GM12878 (cell line): Measurements from ENCODE around the gene CSHL1. TPM values are rescaled to one million over a fixed set of nuclear protein-coding genes. Genes with fewer than 3 reads are reported as not detected.

Experiments used
- CBX5 ChIP-seq: sonication (generic); IDR thresholded peaks from 2 replicates; pipeline ENCODE4 v1.6.1; 2016; ENCODE audit warnings: low read depth, moderate library complexity, mild to moderate bottlenecking, inconsistent platforms
- CHD1 ChIP-seq: IDR thresholded peaks from 2 replicates; pipeline ENCODE4 v1.6.1; 2012; ENCODE audit warnings: low read depth, low read length, improper control_type of control experiment
- CHD2 ChIP-seq: IDR thresholded peaks from 2 replicates; pipeline ENCODE4 v1.6.1; 2011; ENCODE audit warnings: low read depth, low read length, improper control_type of control experiment, borderline replicate concordance
- CREB1 ChIP-seq: IDR thresholded peaks from 2 replicates; pipeline ENCODE4 v1.6.1; 2012; ENCODE audit warnings: low read depth, mild to moderate bottlenecking, inconsistent platforms
- FOXK2 ChIP-seq: fragments of 450-650 bp; IDR thresholded peaks from 2 replicates; pipeline ENCODE4 v1.6.1; 2017; ENCODE audit warnings: mild to moderate bottlenecking, moderate library complexity
- IKZF1 ChIP-seq: fragments of 450-650 bp; conservative IDR thresholded peaks from 2 replicates; pipeline ENCODE4 v1.6.1; 2017; ENCODE audit warnings: antibody characterized with exemption, mild to moderate bottlenecking
- IKZF2 ChIP-seq, 2 experiments: fragments of 450-650 bp; IDR thresholded peaks; 2 replicates each; pipeline ENCODE4 v1.6.1; 2017; ENCODE audit warnings: mild to moderate bottlenecking in 2 of 2, moderate library complexity in 2 of 2
- KLF5 ChIP-seq: fragments of 450-650 bp; IDR thresholded peaks from 2 replicates; pipeline ENCODE4 v1.6.1; 2014; ENCODE audit warnings: mild to moderate bottlenecking; ENCODE audit not compliant: partially characterized antibody
- MXI1 ChIP-seq: fragments of 150-350 bp; IDR thresholded peaks from 2 replicates; pipeline ENCODE4 v1.6.1; 2011; ENCODE audit warnings: low read depth, mild to moderate bottlenecking, inconsistent platforms, low read length, improper control_type of control experiment
- MYC ChIP-seq: IDR thresholded peaks from 2 replicates; pipeline ENCODE4 v1.6.1; 2011; ENCODE audit warnings: mild to moderate bottlenecking, low read length, moderate library complexity, inconsistent platforms; ENCODE audit not compliant: insufficient read depth, insufficient replicate concordance, insufficient read length, severe bottlenecking
- NFYA ChIP-seq: IDR thresholded peaks from 2 replicates; pipeline ENCODE4 v1.6.1; 2011; ENCODE audit warnings: low read depth, mild to moderate bottlenecking, low read length, improper control_type of control experiment, borderline replicate concordance
- NR2F1 ChIP-seq: fragments of 450-650 bp; conservative IDR thresholded peaks from 2 replicates; pipeline ENCODE4 v1.6.1; 2017; ENCODE audit warnings: mild to moderate bottlenecking
- RB1 ChIP-seq: fragments of 450-650 bp; formaldehyde crosslinking; IDR thresholded peaks from 2 replicates; pipeline ENCODE4 v1.6.1; 2017; ENCODE audit warnings: mild to moderate bottlenecking, borderline replicate concordance
- TAF1 ChIP-seq: IDR thresholded peaks from 2 replicates; pipeline ENCODE4 v1.6.1; 2011; ENCODE audit warnings: mild to moderate bottlenecking, low read depth, low read length, borderline replicate concordance
- TBL1XR1 ChIP-seq: IDR thresholded peaks from 2 replicates; pipeline ENCODE4 v1.6.1; 2012; ENCODE audit warnings: low read depth, low read length, improper control_type of control experiment
- TCF12 ChIP-seq: IDR thresholded peaks from 2 replicates; pipeline ENCODE4 v1.6.1; 2011; ENCODE audit warnings: low read depth, mild to moderate bottlenecking, low read length
- ZNF207 ChIP-seq: fragments of 450-650 bp; IDR thresholded peaks from 2 replicates; pipeline ENCODE4 v1.6.1; 2014; ENCODE audit warnings: antibody characterized with exemption, mild to moderate bottlenecking, borderline replicate concordance
- polyA plus RNA-seq, 11 experiments: library from polyadenylated mRNA; depleted of rRNA in 4 of 11; unstranded in 6 of 11; stranded (reverse) in 5 of 11; fragments of >200 nt; fragmentation: Nextera tagmentation in 4 of 11; fragmentation: Illumina TruSeq in 1 of 11; extraction: Ambion mirVana in 4 of 11; extraction: Trizol in 1 of 11; gene quantifications; 1 replicate in 1 of 11; 2 replicates in 10 of 11; pipeline versions ENCODE4 v1.2.1 to v1.2.3, GENCODE V29; 2011 to 2016; ENCODE audit warnings: inconsistent platforms in 2 of 11, missing spikeins in 2 of 11, low read depth in 1 of 11
- total RNA-seq, 4 experiments: library from RNA; depleted of rRNA in 3 of 4; stranded (reverse); fragments of >200 nt in 3 of 4; fragmentation: Illumina TruSeq in 1 of 4; extraction: Trizol in 1 of 4; gene quantifications; 2 replicates each; pipeline versions ENCODE4 v1.2.1 to v1.2.3, GENCODE V29; 2013 to 2021
- TF ChIP-seq, protein P1 (sequence below): IDR thresholded peaks from 2 replicates; pipeline ENCODE4 v1.6.1; 2012; ENCODE audit warnings: low read length, inconsistent platforms
- TF ChIP-seq, protein P2 (sequence below): IDR thresholded peaks from 2 replicates; pipeline ENCODE4 v1.6.1; 2011; ENCODE audit warnings: borderline replicate concordance, low read depth, mild to moderate bottlenecking, moderate library complexity, low read length; ENCODE audit not compliant: insufficient read depth, poor library complexity, severe bottlenecking

CSHL1 gene
- total and polyA plus RNA-seq, 10 of the 15 experiments (the other 5 are each of a cell fraction or from before 2014, with no cell fraction given), result not detected

DNA sequence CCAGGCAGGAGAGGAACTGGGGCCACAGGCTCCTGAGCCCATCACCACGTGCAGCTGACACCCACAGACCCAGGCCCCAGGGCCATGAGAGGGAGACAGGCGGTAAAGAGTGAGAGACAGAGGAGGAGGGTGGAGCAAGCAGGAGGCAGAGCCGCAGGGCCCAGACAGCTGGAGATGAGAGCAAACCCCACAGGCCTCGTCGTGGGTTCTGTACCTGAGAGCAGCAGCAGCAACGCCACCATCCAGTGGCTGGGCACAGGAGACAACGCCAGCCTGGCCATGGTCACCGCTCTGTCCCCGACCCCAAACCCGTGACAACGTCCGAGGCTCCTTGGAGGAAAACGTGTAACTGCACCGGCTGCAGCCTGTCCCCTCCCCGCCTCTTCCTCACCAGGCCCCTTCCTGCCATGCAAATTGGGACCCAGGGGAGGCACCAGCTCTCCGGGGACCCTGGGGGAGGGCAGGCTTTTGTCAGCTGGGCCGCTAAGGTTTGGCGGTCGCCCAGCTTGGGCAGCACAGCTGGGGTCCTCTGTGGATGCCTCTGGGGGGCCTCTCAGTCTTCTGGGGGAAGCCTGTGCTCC, 21.0 kb upstream of the CSHL1 start, which contains the start of gene CD79B (continued):
- TF ChIP-seq CHD2 (peak; percentile 81), ZNF207 (peak; percentile 22; the same call in 1 of the 2 replicates), TCF12 (peak; percentile 91), MXI1 (peak; percentile 83), NR2F1 (peak; percentile 60; the same call in 1 of the 2 replicates), CBX5 (no peak), CHD1 (peak; percentile 36; the same call in 1 of the 2 replicates), KLF5 (peak; percentile 41), MYC (peak; percentile 52), TBL1XR1 (peak; percentile 36; the same call in 1 of the 2 replicates), IKZF1 (peak; percentile 77), FOXK2 (0 out of 2 replicates have a peak, but pooled peaks have one; percentile 46), IKZF2 (IDR thresholded peaks at IDR 0.05) (peak; percentile 39 to 69; a peak in 1 of 4 replicates), RB1 (peak; percentile 95), TAF1 (peak; percentile 47; the same call in 1 of the 2 replicates), CREB1 (0 out of 2 replicates have a peak, but pooled peaks have one; percentile 35), NFYA (no peak)
- TF ChIP-seq, protein P1, sequence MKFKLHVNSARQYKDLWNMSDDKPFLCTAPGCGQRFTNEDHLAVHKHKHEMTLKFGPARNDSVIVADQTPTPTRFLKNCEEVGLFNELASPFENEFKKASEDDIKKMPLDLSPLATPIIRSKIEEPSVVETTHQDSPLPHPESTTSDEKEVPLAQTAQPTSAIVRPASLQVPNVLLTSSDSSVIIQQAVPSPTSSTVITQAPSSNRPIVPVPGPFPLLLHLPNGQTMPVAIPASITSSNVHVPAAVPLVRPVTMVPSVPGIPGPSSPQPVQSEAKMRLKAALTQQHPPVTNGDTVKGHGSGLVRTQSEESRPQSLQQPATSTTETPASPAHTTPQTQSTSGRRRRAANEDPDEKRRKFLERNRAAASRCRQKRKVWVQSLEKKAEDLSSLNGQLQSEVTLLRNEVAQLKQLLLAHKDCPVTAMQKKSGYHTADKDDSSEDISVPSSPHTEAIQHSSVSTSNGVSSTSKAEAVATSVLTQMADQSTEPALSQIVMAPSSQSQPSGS, result no peak
- TF ChIP-seq, protein P2, sequence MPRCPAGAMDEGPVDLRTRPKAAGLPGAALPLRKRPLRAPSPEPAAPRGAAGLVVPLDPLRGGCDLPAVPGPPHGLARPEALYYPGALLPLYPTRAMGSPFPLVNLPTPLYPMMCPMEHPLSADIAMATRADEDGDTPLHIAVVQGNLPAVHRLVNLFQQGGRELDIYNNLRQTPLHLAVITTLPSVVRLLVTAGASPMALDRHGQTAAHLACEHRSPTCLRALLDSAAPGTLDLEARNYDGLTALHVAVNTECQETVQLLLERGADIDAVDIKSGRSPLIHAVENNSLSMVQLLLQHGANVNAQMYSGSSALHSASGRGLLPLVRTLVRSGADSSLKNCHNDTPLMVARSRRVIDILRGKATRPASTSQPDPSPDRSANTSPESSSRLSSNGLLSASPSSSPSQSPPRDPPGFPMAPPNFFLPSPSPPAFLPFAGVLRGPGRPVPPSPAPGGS, result no peak
